Measurements from ENCODE around the gene RNF130. TPM values are rescaled to one million over a fixed set of nuclear protein-coding genes. Genes with fewer than 3 reads are reported as not detected.
"Not testable (repeated sequence)": the region's sequence is repeated elsewhere in the genome, so short reads cannot be mapped to it uniquely, and the experiment has no call there.

RNF130 gene
- total and polyA plus RNA-seq, 9 of the 15 experiments (the other 6 are each of a cell fraction or from before 2014, with no cell fraction given), result 5.8 to 39.4 (median 27.1) TPM

DNA sequence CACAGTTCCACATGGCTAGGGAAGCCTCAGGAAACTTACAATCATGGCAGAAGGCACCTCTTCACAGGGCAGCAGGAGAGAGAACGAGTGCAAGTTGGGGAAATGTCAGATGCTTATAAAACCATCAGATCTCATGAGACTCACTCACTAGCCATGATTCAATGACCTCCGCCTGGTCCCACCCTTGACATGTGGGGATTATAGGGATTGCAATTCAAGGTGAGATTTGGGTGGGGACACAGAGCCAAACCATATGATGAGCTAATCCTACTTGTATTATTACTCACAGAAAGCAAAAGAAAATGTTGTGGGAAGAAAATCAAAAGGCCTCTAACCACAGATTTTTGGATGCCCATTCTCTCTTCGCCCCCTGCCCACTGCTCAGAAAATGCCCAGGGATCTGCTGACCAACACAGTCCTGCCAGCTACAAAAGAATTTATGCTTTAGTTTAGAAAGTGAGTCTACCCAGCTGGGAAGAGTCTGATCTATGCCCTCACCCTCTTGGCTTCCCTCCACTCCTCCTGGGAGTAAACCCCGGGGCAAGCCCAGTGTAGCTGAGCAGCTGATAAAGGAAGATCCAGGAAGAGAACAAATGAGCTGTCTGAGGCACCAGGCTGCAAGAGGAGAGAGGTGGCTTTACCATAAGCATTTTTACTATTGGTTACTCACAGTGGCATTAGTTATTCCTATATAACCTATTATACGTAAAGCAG lies 53.1 kb downstream of the RNF130 start:
- Histone ChIP-seq H3K27ac (ENCODE audit: extremely low read depth, low read depth, low read length) (no peak overlapping the region), H2AFZ (ENCODE audit: low read depth, low read length) (no peak overlapping the region), H3K9me1 (ENCODE audit: control insufficient read depth, insufficient read depth, low read length) (no peaks in the 10 kb centered on the region), H3K4me2 (ENCODE audit: insufficient read depth, low read length) (no peak overlapping the region), H3K4me1 (replicated peaks in 1 of 2; ENCODE audit: control insufficient read depth in 2 of 2, insufficient read depth in 2 of 2, low read length in 2 of 2) (no peaks in the 10 kb centered on the region; a peak in 1 of 5 replicates), H3K4me3 (no peak overlapping the region), H3K9me3 (replicated peaks; ENCODE audit: control insufficient read depth, insufficient read depth, low read depth, low read length) (no peaks in the 10 kb centered on the region), H3K36me3 (ENCODE audit: control insufficient read depth, insufficient read depth, low read length) (no peaks in the 10 kb centered on the region), H4K20me1 (replicated peaks; ENCODE audit: control insufficient read depth, insufficient read depth, low read length) (no peaks in the 10 kb centered on the region), H3K9ac (ENCODE audit: insufficient read depth in 1 of 2, low read depth in 2 of 2, low read length in 2 of 2) (no peak overlapping the region), H3K79me2 (ENCODE audit: control insufficient read depth, insufficient read depth, low read length) (no peaks in the 10 kb centered on the region), H3K27me3 (ENCODE audit: control insufficient read depth in 2 of 2, insufficient read depth in 2 of 2, low read length in 2 of 2) (no peaks in the 10 kb centered on the region)
- CTCF ChIA-PET (ENCODE audit: low intra/inter-chr PET ratio), result no interaction called here
- 73% methylated on average over 5 of the region's 5 CpGs for WGBS (ENCODE audit: insufficient coverage, low coverage, missing lambda C conversion rate)
- no peak for TF ChIP-seq SP1 (CRISPR knock-in tag; IDR thresholded peaks at IDR 0.05)
- no peak for TF ChIP-seq MCM3 (IDR thresholded peaks at IDR 0.05)
- no peak for DNase-seq (ENCODE audit: extremely low read depth in 1 of 4, low spot score in 3 of 4)
- BruUV-seq (replicated peaks), result no TSS peak
- no peak for FAIRE-seq
- intact Hi-C loops (cut with micrococcal nuclease) (no loop called here), in situ Hi-C loops (cut with MboI) (no loop called here)
- ATAC-seq, result no peak
- POLR2A ChIA-PET, result interaction anchor here (1.6 kb wide), 1 partner anchor 11 kb away, joined by 4 read pairs; no protein-coding TSS in a partner anchor

GRCh38 chr5:180015523-180015922 lies 56.0 kb downstream of the RNF130 start:
- H3K9me3 ChIP-seq (replicated peaks; ENCODE audit: control insufficient read depth, insufficient read depth, low read depth, low read length); H3K27me3 ChIP-seq (ENCODE audit: control insufficient read depth in 2 of 2, insufficient read depth in 2 of 2, low read length in 2 of 2); intact Hi-C loops (cut with micrococcal nuclease); H3K4me1 ChIP-seq (replicated peaks in 1 of 2; ENCODE audit: control insufficient read depth in 2 of 2, insufficient read depth in 2 of 2, low read length in 2 of 2); ATAC-seq; POLR2A ChIA-PET; H3K27ac ChIP-seq (ENCODE audit: extremely low read depth, low read depth, low read length); FAIRE-seq; H3K9me1 ChIP-seq (ENCODE audit: control insufficient read depth, insufficient read depth, low read length); BruUV-seq (replicated peaks); H3K9ac ChIP-seq (ENCODE audit: insufficient read depth in 1 of 2, low read depth in 2 of 2, low read length in 2 of 2); H3K79me2 ChIP-seq (ENCODE audit: control insufficient read depth, insufficient read depth, low read length); H3K36me3 ChIP-seq (ENCODE audit: control insufficient read depth, insufficient read depth, low read length); H3K4me2 ChIP-seq (ENCODE audit: insufficient read depth, low read length); in situ Hi-C loops (cut with MboI); H4K20me1 ChIP-seq (replicated peaks; ENCODE audit: control insufficient read depth, insufficient read depth, low read length); DNase-seq (ENCODE audit: extremely low read depth in 1 of 4, low spot score in 3 of 4); H3K4me3 ChIP-seq; H2AFZ ChIP-seq (ENCODE audit: low read depth, low read length): not testable (repeated sequence)
- TF ChIP-seq PCBP2 (IDR thresholded peaks at IDR 0.05; ENCODE audit: low read depth, low read length, poor library complexity, severe bottlenecking) (peak; percentile 89), PCBP1 (IDR thresholded peaks at IDR 0.05; ENCODE audit: low read depth, low read length, poor library complexity, severe bottlenecking) (peak; percentile 58)
- 30% methylated on average over 1 of the region's 1 CpG for WGBS (ENCODE audit: insufficient coverage, low coverage, missing lambda C conversion rate)
- CTCF ChIA-PET (ENCODE audit: low intra/inter-chr PET ratio), result interaction anchor here (0.7 kb wide), 1 partner anchor 34 kb away, joined by 3 read pairs; no protein-coding TSS in a partner anchor
